GM23338 (cell line): ENCODE measurements around the gene NUDT16. TPM values are rescaled to one million over a fixed set of nuclear protein-coding genes. Genes with fewer than 3 reads are reported as not detected.

Source experiments
- ATAC-seq: fragments of 200-7000 bp; cut with Tn5 transposase; 3 replicates; pipeline ENCODE4 v1.9.1; 2020
- DNase-seq: peaks from one replicate; pipeline ENCODE4 v3.0.0-alpha.2; 2015; ENCODE audit warnings: low spot score
- H2AFZ ChIP-seq: fragments of 200-600 bp; sonication (generic); 2 replicates; pipeline ENCODE4 v1.8.0; 2016; ENCODE audit warnings: antibody characterized with exemption, mild to moderate bottlenecking, moderate library complexity
- H3F3A ChIP-seq: fragments of 200-600 bp; sonication (generic); replicated peaks from 2 replicates; pipeline ENCODE4 v1.8.0; 2017; ENCODE audit warnings: antibody characterized with exemption, mixed run types, low read depth
- H3K27ac ChIP-seq: fragments of 200-600 bp; sonication (generic); 2 replicates; pipeline ENCODE4 v1.6.1; 2016; ENCODE audit warnings: low read depth
- H3K27me3 ChIP-seq: fragments of 200-600 bp; sonication (generic); 2 replicates; pipeline ENCODE4 v1.8.0; 2016; ENCODE audit warnings: mild to moderate bottlenecking, mixed run types, moderate library complexity; ENCODE audit not compliant: insufficient read depth
- H3K36me3 ChIP-seq: fragments of 200-600 bp; sonication (generic); 2 replicates; pipeline ENCODE4 v1.8.0; 2016; ENCODE audit warnings: mild to moderate bottlenecking; ENCODE audit not compliant: insufficient read depth
- H3K4me1 ChIP-seq: fragments of 200-600 bp; sonication (generic); 2 replicates; pipeline ENCODE4 v1.8.0; 2016; ENCODE audit warnings: mild to moderate bottlenecking, moderate library complexity; ENCODE audit not compliant: insufficient read depth
- H3K4me2 ChIP-seq: fragments of 200-600 bp; sonication (generic); 2 replicates; pipeline ENCODE4 v1.7.1; 2017; ENCODE audit warnings: mixed run types
- H3K4me3 ChIP-seq: fragments of 200-600 bp; sonication (generic); 2 replicates; pipeline ENCODE4 v1.6.1; 2016; ENCODE audit warnings: mixed run types
- H3K79me2 ChIP-seq: fragments of 200-600 bp; sonication (generic); replicated peaks from 2 replicates; pipeline ENCODE4 v1.8.0; 2017; ENCODE audit warnings: mild to moderate bottlenecking; ENCODE audit not compliant: insufficient read depth
- H3K9me2 ChIP-seq: fragments of 200-600 bp; sonication (generic); 2 replicates; pipeline ENCODE4 v1.8.0; 2017; ENCODE audit not compliant: insufficient read depth
- H4K20me1 ChIP-seq: fragments of 200-600 bp; sonication (generic); replicated peaks from 2 replicates; pipeline ENCODE4 v1.8.0; 2017; ENCODE audit warnings: mild to moderate bottlenecking; ENCODE audit not compliant: insufficient read depth
- H3K27ac Mint-ChIP-seq: 2 replicates; pipeline ENCODE4 v1.8.0; 2020; ENCODE audit warnings: inconsistent platforms, mild to moderate bottlenecking, moderate library complexity, mixed read lengths
- H3K27me3 Mint-ChIP-seq: 3 replicates; pipeline ENCODE4 v1.8.0; 2022; ENCODE audit warnings: low read depth, mild to moderate bottlenecking, moderate library complexity, mixed read lengths, inconsistent platforms; ENCODE audit not compliant: insufficient read depth, poor library complexity
- H3K36me3 Mint-ChIP-seq: 3 replicates; pipeline ENCODE4 v1.8.0; 2021; ENCODE audit warnings: low read depth, mild to moderate bottlenecking, inconsistent platforms, moderate library complexity, mixed read lengths
- H3K4me1 Mint-ChIP-seq: 3 replicates; pipeline ENCODE4 v1.8.0; 2020; ENCODE audit warnings: mild to moderate bottlenecking, inconsistent platforms, mixed read lengths
- H3K4me3 Mint-ChIP-seq: 3 replicates; pipeline ENCODE4 v1.8.0; 2021; ENCODE audit warnings: moderate library complexity, mild to moderate bottlenecking, inconsistent platforms, mixed read lengths
- H3K9me3 Mint-ChIP-seq: 3 replicates; pipeline ENCODE4 v1.8.0; 2020; ENCODE audit warnings: moderate library complexity, mild to moderate bottlenecking, inconsistent platforms, mixed read lengths
- CREB1 ChIP-seq: fragments of 250-450 bp; sonication (Bioruptor Pico); IDR thresholded peaks from 2 replicates; pipeline ENCODE4 v1.5.0; 2020; ENCODE audit warnings: low read depth, mild to moderate bottlenecking, moderate library complexity
- CTCF ChIP-seq, 2 experiments: fragments of 200-600 bp in 1 of 2; sonication (generic) in 1 of 2; conservative IDR thresholded peaks; 2 replicates each; pipeline versions ENCODE4 v1.5.1 to v1.6.1; 2016 to 2017; ENCODE audit warnings: antibody characterized with exemption in 2 of 2, low read depth in 2 of 2, mild to moderate bottlenecking in 2 of 2, moderate library complexity in 1 of 2
- ETS1 ChIP-seq: IDR thresholded peaks from 2 replicates; pipeline ENCODE4 v1.6.1; 2016; ENCODE audit warnings: antibody characterized with exemption
- EZH2 ChIP-seq: fragments of 200-600 bp; sonication (generic); IDR thresholded peaks from one replicate; pipeline ENCODE4 v1.8.0; 2017; ENCODE audit warnings: antibody characterized with exemption, mild to moderate bottlenecking, low read depth; ENCODE audit not compliant: unreplicated experiment
- EZH2phosphoT487 ChIP-seq: fragments of 200-600 bp; sonication (generic); IDR thresholded peaks from one replicate; pipeline ENCODE4 v1.8.1; 2018; ENCODE audit warnings: antibody characterized with exemption; ENCODE audit not compliant: unreplicated experiment
- JUNB ChIP-seq: IDR thresholded peaks from one replicate; pipeline ENCODE4 v1.6.1; 2016; ENCODE audit warnings: antibody characterized with exemption; ENCODE audit not compliant: unreplicated experiment
- NANOG ChIP-seq: IDR thresholded peaks from 2 replicates; pipeline ENCODE4 v1.6.1; 2016; ENCODE audit warnings: antibody characterized with exemption, borderline replicate concordance
- POLR2AphosphoS5 ChIP-seq: IDR thresholded peaks from 2 replicates; pipeline ENCODE4 v1.6.1; 2016; ENCODE audit warnings: antibody characterized with exemption, low read depth
- STAT1 ChIP-seq: IDR thresholded peaks from one replicate; pipeline ENCODE4 v1.6.1; 2016; ENCODE audit warnings: antibody characterized with exemption; ENCODE audit not compliant: unreplicated experiment
- ZNF114 ChIP-seq: fragments of 250-450 bp; sonication (Bioruptor Pico); IDR thresholded peaks from 2 replicates; pipeline ENCODE4 v1.5.0; 2020; ENCODE audit warnings: mild to moderate bottlenecking, moderate library complexity
- ZNF331 ChIP-seq: fragments of 250-450 bp; sonication (Bioruptor Pico); IDR thresholded peaks from 2 replicates; pipeline ENCODE4 v1.5.0; 2020; ENCODE audit warnings: low read depth, mild to moderate bottlenecking, moderate library complexity
- polyA plus RNA-seq: library from polyadenylated mRNA; unstranded; fragments of >200 nt; fragmentation: Nextera tagmentation; extraction: Ambion mirVana; gene quantifications from 2 replicates; pipeline ENCODE4 v1.2.1, GENCODE V29; 2016
- total RNA-seq: library from RNA; depleted of rRNA; stranded (reverse); fragments of >200 nt; shearing (Covaris generic); gene quantifications from 2 replicates; pipeline ENCODE4 v1.2.3, GENCODE V29; 2014
- TF ChIP-seq, protein P1 (sequence below): fragments of 250-450 bp; sonication (Bioruptor Pico); IDR thresholded peaks from 2 replicates; pipeline ENCODE4 v1.5.0; 2020; ENCODE audit warnings: mild to moderate bottlenecking, moderate library complexity
- TF ChIP-seq, protein P2 (sequence below): IDR thresholded peaks from one replicate; pipeline ENCODE4 v1.6.1; 2018; ENCODE audit warnings: antibody characterized with exemption; ENCODE audit not compliant: unreplicated experiment

NUDT16 gene
- total and polyA plus RNA-seq, 2 experiments from 2014 or later = 10.0 to 15.4 TPM

GRCh38 chr3:131427226-131427625, 45.7 kb downstream of the NUDT16 start:
- Histone ChIP-seq H3K9me2 (no peaks in the 10 kb centered on the region), H3K4me2 (0 out of 2 replicates have a peak overlapping the region, but pooled peaks have one; percentile 6), H3K4me1 (0 out of 2 replicates have a peak, but pooled peaks cover 6% of the 10 kb centered on the region), H3K4me3 (no peak overlapping the region), H4K20me1 (no peaks in the 10 kb centered on the region), H3K27me3 (no peaks in the 10 kb centered on the region), H3K79me2 (no peaks in the 10 kb centered on the region), H2AFZ (peak overlapping the region; percentile 64), H3F3A (no peaks in the 10 kb centered on the region), H3K36me3 (no peaks in the 10 kb centered on the region), H3K27ac (no peak overlapping the region)
- Mint-ChIP-seq H3K4me1 (peaks cover 11% of the 10 kb centered on the region), H3K9me3 (no peaks in the 10 kb centered on the region), H3K4me3 (no peak overlapping the region), H3K27me3 (no peaks in the 10 kb centered on the region), H3K27ac (no peak overlapping the region), H3K36me3 (no peaks in the 10 kb centered on the region)
- ATAC-seq (no peak), DNase-seq (no peak)
- no peak for TF ChIP-seq POLR2AphosphoS5
- TF ChIP-seq, protein P1, sequence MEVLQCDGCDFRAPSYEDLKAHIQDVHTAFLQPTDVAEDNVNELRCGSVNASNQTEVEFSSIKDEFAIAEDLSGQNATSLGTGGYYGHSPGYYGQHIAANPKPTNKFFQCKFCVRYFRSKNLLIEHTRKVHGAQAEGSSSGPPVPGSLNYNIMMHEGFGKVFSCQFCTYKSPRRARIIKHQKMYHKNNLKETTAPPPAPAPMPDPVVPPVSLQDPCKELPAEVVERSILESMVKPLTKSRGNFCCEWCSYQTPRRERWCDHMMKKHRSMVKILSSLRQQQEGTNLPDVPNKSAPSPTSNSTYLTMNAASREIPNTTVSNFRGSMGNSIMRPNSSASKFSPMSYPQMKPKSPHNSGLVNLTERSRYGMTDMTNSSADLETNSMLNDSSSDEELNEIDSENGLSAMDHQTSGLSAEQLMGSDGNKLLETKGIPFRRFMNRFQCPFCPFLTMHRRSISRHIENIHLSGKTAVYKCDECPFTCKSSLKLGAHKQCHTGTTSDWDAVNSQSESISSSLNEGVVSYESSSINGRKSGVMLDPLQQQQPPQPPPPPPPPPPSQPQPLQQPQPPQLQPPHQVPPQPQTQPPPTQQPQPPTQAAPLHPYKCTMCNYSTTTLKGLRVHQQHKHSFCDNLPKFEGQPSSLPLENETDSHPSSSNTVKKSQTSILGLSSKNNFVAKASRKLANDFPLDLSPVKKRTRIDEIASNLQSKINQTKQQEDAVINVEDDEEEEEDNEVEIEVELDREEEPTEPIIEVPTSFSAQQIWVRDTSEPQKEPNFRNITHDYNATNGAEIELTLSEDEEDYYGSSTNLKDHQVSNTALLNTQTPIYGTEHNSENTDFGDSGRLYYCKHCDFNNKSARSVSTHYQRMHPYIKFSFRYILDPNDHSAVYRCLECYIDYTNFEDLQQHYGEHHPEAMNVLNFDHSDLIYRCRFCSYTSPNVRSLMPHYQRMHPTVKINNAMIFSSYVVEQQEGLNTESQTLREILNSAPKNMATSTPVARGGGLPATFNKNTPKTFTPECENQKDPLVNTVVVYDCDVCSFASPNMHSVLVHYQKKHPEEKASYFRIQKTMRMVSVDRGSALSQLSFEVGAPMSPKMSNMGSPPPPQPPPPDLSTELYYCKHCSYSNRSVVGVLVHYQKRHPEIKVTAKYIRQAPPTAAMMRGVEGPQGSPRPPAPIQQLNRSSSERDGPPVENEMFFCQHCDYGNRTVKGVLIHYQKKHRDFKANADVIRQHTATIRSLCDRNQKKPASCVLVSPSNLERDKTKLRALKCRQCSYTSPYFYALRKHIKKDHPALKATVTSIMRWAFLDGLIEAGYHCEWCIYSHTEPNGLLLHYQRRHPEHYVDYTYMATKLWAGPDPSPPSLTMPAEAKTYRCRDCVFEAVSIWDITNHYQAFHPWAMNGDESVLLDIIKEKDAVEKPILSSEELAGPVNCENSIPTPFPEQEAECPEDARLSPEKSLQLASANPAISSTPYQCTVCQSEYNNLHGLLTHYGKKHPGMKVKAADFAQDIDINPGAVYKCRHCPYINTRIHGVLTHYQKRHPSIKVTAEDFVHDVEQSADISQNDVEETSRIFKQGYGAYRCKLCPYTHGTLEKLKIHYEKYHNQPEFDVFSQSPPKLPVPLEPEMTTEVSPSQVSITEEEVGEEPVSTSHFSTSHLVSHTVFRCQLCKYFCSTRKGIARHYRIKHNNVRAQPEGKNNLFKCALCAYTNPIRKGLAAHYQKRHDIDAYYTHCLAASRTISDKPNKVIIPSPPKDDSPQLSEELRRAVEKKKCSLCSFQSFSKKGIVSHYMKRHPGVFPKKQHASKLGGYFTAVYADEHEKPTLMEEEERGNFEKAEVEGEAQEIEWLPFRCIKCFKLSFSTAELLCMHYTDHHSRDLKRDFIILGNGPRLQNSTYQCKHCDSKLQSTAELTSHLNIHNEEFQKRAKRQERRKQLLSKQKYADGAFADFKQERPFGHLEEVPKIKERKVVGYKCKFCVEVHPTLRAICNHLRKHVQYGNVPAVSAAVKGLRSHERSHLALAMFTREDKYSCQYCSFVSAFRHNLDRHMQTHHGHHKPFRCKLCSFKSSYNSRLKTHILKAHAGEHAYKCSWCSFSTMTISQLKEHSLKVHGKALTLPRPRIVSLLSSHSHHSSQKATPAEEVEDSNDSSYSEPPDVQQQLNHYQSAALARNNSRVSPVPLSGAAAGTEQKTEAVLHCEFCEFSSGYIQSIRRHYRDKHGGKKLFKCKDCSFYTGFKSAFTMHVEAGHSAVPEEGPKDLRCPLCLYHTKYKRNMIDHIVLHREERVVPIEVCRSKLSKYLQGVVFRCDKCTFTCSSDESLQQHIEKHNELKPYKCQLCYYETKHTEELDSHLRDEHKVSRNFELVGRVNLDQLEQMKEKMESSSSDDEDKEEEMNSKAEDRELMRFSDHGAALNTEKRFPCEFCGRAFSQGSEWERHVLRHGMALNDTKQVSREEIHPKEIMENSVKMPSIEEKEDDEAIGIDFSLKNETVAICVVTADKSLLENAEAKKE (CRISPR knock-in tag) = no peak
- TF ChIP-seq EZH2phosphoT487 = no peak
- no peak for TF ChIP-seq ZNF331 (CRISPR knock-in tag)
- TF ChIP-seq STAT1 = no peak
- TF ChIP-seq NANOG = no peak
- TF ChIP-seq, protein P2, sequence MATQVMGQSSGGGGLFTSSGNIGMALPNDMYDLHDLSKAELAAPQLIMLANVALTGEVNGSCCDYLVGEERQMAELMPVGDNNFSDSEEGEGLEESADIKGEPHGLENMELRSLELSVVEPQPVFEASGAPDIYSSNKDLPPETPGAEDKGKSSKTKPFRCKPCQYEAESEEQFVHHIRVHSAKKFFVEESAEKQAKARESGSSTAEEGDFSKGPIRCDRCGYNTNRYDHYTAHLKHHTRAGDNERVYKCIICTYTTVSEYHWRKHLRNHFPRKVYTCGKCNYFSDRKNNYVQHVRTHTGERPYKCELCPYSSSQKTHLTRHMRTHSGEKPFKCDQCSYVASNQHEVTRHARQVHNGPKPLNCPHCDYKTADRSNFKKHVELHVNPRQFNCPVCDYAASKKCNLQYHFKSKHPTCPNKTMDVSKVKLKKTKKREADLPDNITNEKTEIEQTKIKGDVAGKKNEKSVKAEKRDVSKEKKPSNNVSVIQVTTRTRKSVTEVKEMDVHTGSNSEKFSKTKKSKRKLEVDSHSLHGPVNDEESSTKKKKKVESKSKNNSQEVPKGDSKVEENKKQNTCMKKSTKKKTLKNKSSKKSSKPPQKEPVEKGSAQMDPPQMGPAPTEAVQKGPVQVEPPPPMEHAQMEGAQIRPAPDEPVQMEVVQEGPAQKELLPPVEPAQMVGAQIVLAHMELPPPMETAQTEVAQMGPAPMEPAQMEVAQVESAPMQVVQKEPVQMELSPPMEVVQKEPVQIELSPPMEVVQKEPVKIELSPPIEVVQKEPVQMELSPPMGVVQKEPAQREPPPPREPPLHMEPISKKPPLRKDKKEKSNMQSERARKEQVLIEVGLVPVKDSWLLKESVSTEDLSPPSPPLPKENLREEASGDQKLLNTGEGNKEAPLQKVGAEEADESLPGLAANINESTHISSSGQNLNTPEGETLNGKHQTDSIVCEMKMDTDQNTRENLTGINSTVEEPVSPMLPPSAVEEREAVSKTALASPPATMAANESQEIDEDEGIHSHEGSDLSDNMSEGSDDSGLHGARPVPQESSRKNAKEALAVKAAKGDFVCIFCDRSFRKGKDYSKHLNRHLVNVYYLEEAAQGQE = no peak
- TF ChIP-seq ETS1 = no peak
- no peak for TF ChIP-seq CTCF (conservative IDR thresholded peaks at IDR 0.05; ENCODE audit: low read depth in 2 of 2)
- TF ChIP-seq ZNF114 (CRISPR knock-in tag) = no peak
- no peak for TF ChIP-seq CREB1 (CRISPR knock-in tag)
- no peak for TF ChIP-seq JUNB
- TF ChIP-seq EZH2 = no peak
